Hepatocyte (in vitro differentiated cells): ENCODE measurements around the gene RSPH1. TPM values are rescaled to one million over a fixed set of nuclear protein-coding genes. Genes with fewer than 3 reads are reported as not detected.

ENCODE experiments used
- DNase-seq: peaks from one replicate; pipeline ENCODE4 v3.0.0-alpha.2; 2016; ENCODE audit warnings: low spot score
- H2AFZ ChIP-seq: fragments of 200-600 bp; sonication (generic); 2 replicates; pipeline ENCODE4 v1.6.0; 2016; ENCODE audit warnings: antibody characterized with exemption, mild to moderate bottlenecking
- H3K27ac ChIP-seq: fragments of 200-600 bp; sonication (generic); 2 replicates; pipeline ENCODE4 v1.5.1; 2016; ENCODE audit warnings: mild to moderate bottlenecking
- H3K27me3 ChIP-seq: fragments of 200-600 bp; sonication (generic); 2 replicates; pipeline ENCODE4 v1.6.1; 2016
- H3K36me3 ChIP-seq: fragments of 200-600 bp; sonication (generic); replicated peaks from 2 replicates; pipeline ENCODE4 v1.5.1; 2016; ENCODE audit warnings: low read depth; ENCODE audit not compliant: insufficient read depth
- H3K4me1 ChIP-seq: fragments of 200-600 bp; sonication (generic); 2 replicates; pipeline ENCODE4 v1.5.1; 2016; ENCODE audit warnings: mild to moderate bottlenecking, moderate library complexity; ENCODE audit not compliant: insufficient read depth
- H3K4me2 ChIP-seq: fragments of 200-600 bp; sonication (generic); 2 replicates; pipeline ENCODE4 v1.6.0; 2016
- H3K4me3 ChIP-seq: fragments of 200-600 bp; sonication (generic); 2 replicates; pipeline ENCODE4 v1.5.1; 2016; ENCODE audit warnings: mild to moderate bottlenecking
- H3K79me2 ChIP-seq: fragments of 200-600 bp; sonication (generic); 2 replicates; pipeline ENCODE4 v1.6.0; 2017; ENCODE audit warnings: mild to moderate bottlenecking
- H3K9me2 ChIP-seq: fragments of 200-600 bp; sonication (generic); replicated peaks from 2 replicates; pipeline ENCODE4 v1.6.0; 2017; ENCODE audit warnings: mild to moderate bottlenecking; ENCODE audit not compliant: insufficient read depth
- H3K9me3 ChIP-seq: fragments of 200-600 bp; sonication (generic); 2 replicates; pipeline ENCODE4 v1.5.1; 2016; ENCODE audit warnings: low read depth, mild to moderate bottlenecking
- H4K20me1 ChIP-seq: fragments of 200-600 bp; sonication (generic); 2 replicates; pipeline ENCODE4 v1.6.0; 2016; ENCODE audit warnings: mild to moderate bottlenecking; ENCODE audit not compliant: insufficient read depth, poor library complexity, severe bottlenecking
- CTCF ChIP-seq: fragments of 200-600 bp; sonication (generic); IDR thresholded peaks from 2 replicates; pipeline ENCODE4 v1.5.1; 2016; ENCODE audit warnings: antibody characterized with exemption, mild to moderate bottlenecking; ENCODE audit not compliant: poor library complexity
- EZH2 ChIP-seq: fragments of 200-600 bp; sonication (generic); IDR thresholded peaks from 2 replicates; pipeline ENCODE4 v1.6.1; 2016; ENCODE audit warnings: antibody characterized with exemption, mild to moderate bottlenecking, borderline replicate concordance
- EZH2phosphoT487 ChIP-seq: fragments of 200-600 bp; sonication (generic); IDR thresholded peaks from one replicate; pipeline ENCODE4 v1.6.1; 2018; ENCODE audit warnings: antibody characterized with exemption, mild to moderate bottlenecking, low read depth, moderate library complexity; ENCODE audit not compliant: unreplicated experiment, severe bottlenecking
- WGBS: methylation state at CpG from one replicate; pipeline ENCODE4 v1.1.6; 2016; ENCODE audit warnings: low lambda C conversion rate; ENCODE audit errors: missing lambda C conversion rate; 5-methylcytosine and 5-hydroxymethylcytosine counted together
- polyA plus RNA-seq: library from polyadenylated mRNA; unstranded; fragments of >200 nt; fragmentation: Nextera tagmentation; extraction: Ambion mirVana; gene quantifications from 2 replicates; pipeline ENCODE4 v1.2.1, GENCODE V29; 2016
- total RNA-seq: library from RNA; depleted of rRNA; stranded (reverse); fragments of >200 nt; gene quantifications from 2 replicates; pipeline ENCODE4 v1.2.3, GENCODE V29; 2014

Gene RSPH1
- total and polyA plus RNA-seq, 2 experiments from 2014 or later: 1.3 to 1.8 TPM

GRCh38 chr21:42443876-42444744 is 51.9 kb downstream of the RSPH1 start:
- no peak overlapping the region for H3K4me2 ChIP-seq
- H3K9me2 ChIP-seq: no peaks in the 10 kb centered on the region
- H3K9me3 ChIP-seq: no peaks in the 10 kb centered on the region
- no peaks in the 10 kb centered on the region for H3K36me3 ChIP-seq
- no peak overlapping the region for H3K27ac ChIP-seq
- no peak for DNase-seq
- TF ChIP-seq CTCF (no peak), EZH2 (no peak), EZH2phosphoT487 (no peak)
- H4K20me1 ChIP-seq: no peaks in the 10 kb centered on the region
- WGBS: 87% methylated on average over 34 of the region's 34 CpGs
- H3K4me1 ChIP-seq: no peaks in the 10 kb centered on the region
- H2AFZ ChIP-seq: no peak overlapping the region
- H3K27me3 ChIP-seq: no peaks in the 10 kb centered on the region
- H3K79me2 ChIP-seq: no peaks in the 10 kb centered on the region
- no peak overlapping the region for H3K4me3 ChIP-seq

DNA sequence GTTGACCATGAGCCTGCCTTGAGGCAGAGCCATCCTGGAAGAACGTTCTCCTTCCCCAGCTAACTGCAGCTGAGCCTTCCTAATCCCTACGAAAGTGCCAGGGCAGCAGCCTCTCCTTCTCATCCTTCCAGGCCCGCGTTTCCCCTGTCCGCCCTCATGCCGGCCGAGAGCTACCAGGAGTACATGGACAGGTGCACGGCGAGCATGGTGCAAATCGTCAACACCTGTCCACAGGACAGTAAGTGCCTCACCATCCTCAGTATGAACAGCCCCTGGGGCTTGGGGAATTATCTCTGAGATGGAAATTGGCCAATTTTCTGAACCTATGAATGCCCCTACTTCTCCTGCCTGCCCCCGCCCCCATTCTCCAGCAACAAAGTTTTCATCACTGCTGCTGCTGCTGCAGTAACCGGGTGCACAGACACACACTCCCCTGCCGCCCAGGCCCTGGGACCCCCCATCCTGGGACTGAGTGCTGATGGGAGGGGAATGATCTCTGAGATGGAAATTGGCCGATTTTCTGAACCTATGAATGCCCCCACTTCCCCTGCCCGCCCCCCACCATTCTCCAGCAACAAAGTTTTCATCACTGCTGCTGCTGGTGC is 52.7 kb downstream of the RSPH1 start:
- no peak for TF ChIP-seq EZH2
- TF ChIP-seq EZH2phosphoT487: no peak
- no peak for TF ChIP-seq CTCF
- Histone ChIP-seq H3K9me2 (no peaks in the 10 kb centered on the region), H3K4me1 (no peaks in the 10 kb centered on the region), H3K4me2 (no peak overlapping the region), H3K27me3 (no peaks in the 10 kb centered on the region), H3K79me2 (no peaks in the 10 kb centered on the region), H3K27ac (no peak overlapping the region), H4K20me1 (no peaks in the 10 kb centered on the region), H3K36me3 (no peaks in the 10 kb centered on the region), H2AFZ (no peak overlapping the region), H3K4me3 (no peak overlapping the region), H3K9me3 (no peaks in the 10 kb centered on the region)
- WGBS: 88% methylated on average over 15 of the region's 15 CpGs
- no peak for DNase-seq

- no peak for TF ChIP-seq EZH2phosphoT487
- no peak for TF ChIP-seq CTCF
- no peak for TF ChIP-seq EZH2
- H3K9me2 ChIP-seq: no peaks in the 10 kb centered on the region
- no peak overlapping the region for H3K27ac ChIP-seq
- H2AFZ ChIP-seq: no peak overlapping the region
- no peaks in the 10 kb centered on the region for H4K20me1 ChIP-seq
- DNase-seq: no peak
- H3K4me3 ChIP-seq: no peak overlapping the region
- no peaks in the 10 kb centered on the region for H3K4me1 ChIP-seq
- no peaks in the 10 kb centered on the region for H3K9me3 ChIP-seq
- no peaks in the 10 kb centered on the region for H3K79me2 ChIP-seq
- H3K4me2 ChIP-seq: no peak overlapping the region
- no peaks in the 10 kb centered on the region for H3K27me3 ChIP-seq
- H3K36me3 ChIP-seq: no peaks in the 10 kb centered on the region
- 88% methylated on average over 6 of the region's 6 CpGs for WGBS
Measured at GRCh38 chr21:42441963-42442362, 54.1 kb downstream of the RSPH1 start.
